GM23338 (cell line): Measurements from ENCODE around the gene SUPT5H.

Experiments
- EZH2 ChIP-seq: fragments of 200-600 bp; sonication (generic); IDR thresholded peaks from one replicate; pipeline ENCODE4 v1.8.0; 2017; ENCODE audit warnings: antibody characterized with exemption, mild to moderate bottlenecking, low read depth; ENCODE audit not compliant: unreplicated experiment
- JUNB ChIP-seq: IDR thresholded peaks from one replicate; pipeline ENCODE4 v1.6.1; 2016; ENCODE audit warnings: antibody characterized with exemption; ENCODE audit not compliant: unreplicated experiment
- NANOG ChIP-seq: IDR thresholded peaks from 2 replicates; pipeline ENCODE4 v1.6.1; 2016; ENCODE audit warnings: antibody characterized with exemption, borderline replicate concordance
- TF ChIP-seq, protein P1 (sequence below), 2 experiments: fragments of 200-600 bp in 1 of 2; sonication (generic) in 1 of 2; conservative IDR thresholded peaks; 2 replicates each; pipeline versions ENCODE4 v1.5.1 to v1.6.1; 2016 to 2017; ENCODE audit warnings: antibody characterized with exemption in 2 of 2, low read depth in 2 of 2, mild to moderate bottlenecking in 2 of 2, moderate library complexity in 1 of 2

DNA sequence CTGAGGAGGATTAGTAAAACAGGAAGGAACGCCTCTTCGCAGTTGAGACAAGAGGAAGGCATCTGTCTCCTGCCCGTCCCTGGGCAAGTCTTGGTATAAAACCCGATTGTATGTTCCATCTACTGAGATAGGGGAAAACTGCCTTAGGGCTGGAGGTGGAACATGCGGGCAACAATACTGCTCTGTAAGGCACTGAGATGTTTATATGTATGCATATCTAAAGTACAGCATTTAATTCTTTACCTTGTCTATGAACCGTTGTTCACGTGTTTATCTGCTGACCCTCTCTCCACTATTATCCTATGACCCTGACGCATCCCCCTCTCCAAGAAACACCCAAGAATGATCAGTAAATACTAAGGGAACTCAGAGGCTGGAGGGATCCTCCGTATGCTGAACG, 34.5 kb downstream of the SUPT5H start:
- no peak for TF ChIP-seq JUNB
- TF ChIP-seq, protein P1, sequence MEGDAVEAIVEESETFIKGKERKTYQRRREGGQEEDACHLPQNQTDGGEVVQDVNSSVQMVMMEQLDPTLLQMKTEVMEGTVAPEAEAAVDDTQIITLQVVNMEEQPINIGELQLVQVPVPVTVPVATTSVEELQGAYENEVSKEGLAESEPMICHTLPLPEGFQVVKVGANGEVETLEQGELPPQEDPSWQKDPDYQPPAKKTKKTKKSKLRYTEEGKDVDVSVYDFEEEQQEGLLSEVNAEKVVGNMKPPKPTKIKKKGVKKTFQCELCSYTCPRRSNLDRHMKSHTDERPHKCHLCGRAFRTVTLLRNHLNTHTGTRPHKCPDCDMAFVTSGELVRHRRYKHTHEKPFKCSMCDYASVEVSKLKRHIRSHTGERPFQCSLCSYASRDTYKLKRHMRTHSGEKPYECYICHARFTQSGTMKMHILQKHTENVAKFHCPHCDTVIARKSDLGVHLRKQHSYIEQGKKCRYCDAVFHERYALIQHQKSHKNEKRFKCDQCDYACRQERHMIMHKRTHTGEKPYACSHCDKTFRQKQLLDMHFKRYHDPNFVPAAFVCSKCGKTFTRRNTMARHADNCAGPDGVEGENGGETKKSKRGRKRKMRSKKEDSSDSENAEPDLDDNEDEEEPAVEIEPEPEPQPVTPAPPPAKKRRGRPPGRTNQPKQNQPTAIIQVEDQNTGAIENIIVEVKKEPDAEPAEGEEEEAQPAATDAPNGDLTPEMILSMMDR (conservative IDR thresholded peaks at IDR 0.05; ENCODE audit: low read depth in 2 of 2) = no peak
- TF ChIP-seq EZH2 = no peak
- TF ChIP-seq NANOG = no peak
